HepG2 (cell line): ENCODE results near the gene MTHFD1L. TPM values are rescaled to one million over a fixed set of nuclear protein-coding genes. Genes with fewer than 3 reads are reported as not detected.

Experiments used
- DBP ChIP-seq: sonication (generic); formaldehyde crosslinking; IDR thresholded peaks from 2 replicates; pipeline ENCODE4 v1.4.0; 2020; ENCODE audit warnings: missing genetic modification reagents; ENCODE audit errors: not compliant biosample characterization
- ELF3 ChIP-seq: IDR thresholded peaks from 2 replicates; pipeline ENCODE4 v1.6.1; 2016; ENCODE audit warnings: missing genetic modification reagents, missing compliant biosample characterization
- EP300 ChIP-seq, 3 experiments: sonication (generic) in 1 of 3; formaldehyde crosslinking in 1 of 3; IDR thresholded peaks; 2 replicates each; pipeline versions ENCODE4 v1.5.1 to v1.6.1; 2011 to 2020; ENCODE audit warnings: low read depth in 2 of 3, low read length in 2 of 3, borderline replicate concordance in 1 of 3, improper control_type of control experiment in 1 of 3, mild to moderate bottlenecking in 1 of 3, missing genetic modification reagents in 1 of 3, moderate library complexity in 1 of 3
- ESRRA ChIP-seq: sonication (generic); formaldehyde crosslinking; IDR thresholded peaks from 2 replicates; pipeline ENCODE4 v1.5.1; 2020; ENCODE audit warnings: mild to moderate bottlenecking, low read depth, missing genetic modification reagents
- GATAD2A ChIP-seq: IDR thresholded peaks from 2 replicates; pipeline ENCODE4 v1.6.1; 2016
- GPN1 ChIP-seq: sonication (generic); formaldehyde crosslinking; IDR thresholded peaks from 2 replicates; pipeline ENCODE4 v1.5.1; 2020; ENCODE audit warnings: missing genetic modification reagents, borderline replicate concordance
- HNF4A ChIP-seq: sonication (generic); formaldehyde crosslinking; IDR thresholded peaks from 2 replicates; pipeline ENCODE4 v1.4.0; 2020; ENCODE audit warnings: missing genetic modification reagents
- HOXA7 ChIP-seq: sonication (generic); formaldehyde crosslinking; IDR thresholded peaks from 2 replicates; pipeline ENCODE4 v1.8.1; 2022; ENCODE audit warnings: mild to moderate bottlenecking, missing genetic modification reagents, moderate library complexity
- IRF1 ChIP-seq: sonication (generic); formaldehyde crosslinking; IDR thresholded peaks from 2 replicates; pipeline ENCODE4 v1.4.0; 2020; ENCODE audit warnings: low read depth, mild to moderate bottlenecking, missing genetic modification reagents
- MAX ChIP-seq: IDR thresholded peaks from 2 replicates; pipeline ENCODE4 v1.6.1; 2012; ENCODE audit warnings: inconsistent platforms
- NR2F1 ChIP-seq, 2 experiments: fragments of 450-650 bp in 1 of 2; formaldehyde crosslinking in 1 of 2; IDR thresholded peaks; 2 replicates each; pipeline versions ENCODE4 v1.5.0 to v1.6.1; 2016 to 2020; ENCODE audit warnings: mild to moderate bottlenecking in 1 of 2, missing compliant biosample characterization in 1 of 2, missing genetic modification reagents in 1 of 2, moderate library complexity in 1 of 2
- PAXIP1 ChIP-seq: sonication (generic); formaldehyde crosslinking; conservative IDR thresholded peaks from 2 replicates; pipeline ENCODE4 v1.4.0; 2020; ENCODE audit warnings: mild to moderate bottlenecking, missing genetic modification reagents, moderate library complexity
- RXRB ChIP-seq: IDR thresholded peaks from 2 replicates; pipeline ENCODE4 v1.6.1; 2016; ENCODE audit warnings: borderline replicate concordance, missing genetic modification reagents, missing compliant biosample characterization
- SNAPC4 ChIP-seq: sonication (generic); formaldehyde crosslinking; IDR thresholded peaks from 2 replicates; pipeline ENCODE4 v1.4.0; 2020; ENCODE audit warnings: mild to moderate bottlenecking, missing genetic modification reagents
- ZNF597 ChIP-seq: sonication (generic); formaldehyde crosslinking; IDR thresholded peaks from 2 replicates; pipeline ENCODE4 v1.5.0; 2020; ENCODE audit warnings: missing genetic modification reagents
- ZZZ3 ChIP-seq: sonication (generic); formaldehyde crosslinking; IDR thresholded peaks from 2 replicates; pipeline ENCODE4 v1.4.0; 2020; ENCODE audit warnings: missing genetic modification reagents, mild to moderate bottlenecking, borderline replicate concordance
- polyA plus RNA-seq, 8 experiments: library from polyadenylated mRNA; depleted of rRNA in 3 of 8; stranded (reverse) in 7 of 8; unstranded in 1 of 8; fragments of >200 nt; fragmentation: Illumina TruSeq in 4 of 8; extraction: Trizol in 4 of 8; gene quantifications; 2 replicates each; pipeline versions ENCODE4 v1.2.1 to v1.2.3, GENCODE V29; 2011 to 2016; ENCODE audit warnings: low read depth in 4 of 8, missing spikeins in 1 of 8, mixed read lengths in 1 of 8; ENCODE audit not compliant: insufficient read depth in 1 of 8
- total RNA-seq, 5 experiments: library from RNA; depleted of rRNA; stranded (reverse); fragments of >200 nt; fragmentation: Illumina TruSeq; extraction: Trizol; gene quantifications; 2 replicates each; pipeline ENCODE4 v1.2.3, GENCODE V29; 2016; ENCODE audit warnings: low read depth in 1 of 5

Gene MTHFD1L
- total and polyA plus RNA-seq, 2 of the 13 experiments (the other 11 are each of a cell fraction or from before 2014, with no cell fraction given), result 24.0 to 39.6 TPM

GRCh38 chr6:151118461-151119123, 253.1 kb downstream of the MTHFD1L start (continued):
- no peak for TF ChIP-seq HOXA7
- TF ChIP-seq ELF3 (CRISPR knock-in tag), result 0 out of 2 replicates have a peak, but pooled peaks have one; percentile 10
- TF ChIP-seq GPN1 (CRISPR knock-in tag), result no peak
- 0 out of 4 replicates have a peak, but pooled peaks of 1 of the 2 experiments have one; percentile 11 for TF ChIP-seq NR2F1 (CRISPR knock-in tag; IDR thresholded peaks at IDR 0.05)
- no peak for TF ChIP-seq ZNF597
- TF ChIP-seq ESRRA (CRISPR knock-in tag), result peak; percentile 68; the same call in 1 of the 2 replicates
- peak; percentile 13; the same call in 1 of the 2 replicates for TF ChIP-seq RXRB (CRISPR knock-in tag)
- peak; percentile 27; the same call in 1 of the 2 replicates for TF ChIP-seq PAXIP1
- TF ChIP-seq GATAD2A, result 0 out of 2 replicates have a peak, but pooled peaks have one; percentile 25
- 0 out of 2 replicates have a peak, but pooled peaks have one; percentile 9 for TF ChIP-seq MAX
- TF ChIP-seq HNF4A (CRISPR knock-in tag), result peak; percentile 73
- no peak for TF ChIP-seq SNAPC4 (CRISPR knock-in tag)
- no peak for TF ChIP-seq ZZZ3 (CRISPR knock-in tag)
- no peak for TF ChIP-seq IRF1 (CRISPR knock-in tag)
- TF ChIP-seq EP300 (IDR thresholded peaks at IDR 0.05; ENCODE audit: low read depth in 2 of 2, low read length in 2 of 2), result peak in 1 of 2 experiments; percentile 20; a peak in 1 of 4 replicates
- TF ChIP-seq EP300 (CRISPR knock-in tag; IDR thresholded peaks at IDR 0.05; ENCODE audit: borderline replicate concordance), result no peak
- TF ChIP-seq DBP (CRISPR knock-in tag), result no peak
